Stimulated activated CD8-positive, alpha-beta memory T cell treated with anti-CD3 and anti-CD28 coated beads, Interleukin-15, amount 100 ng/mL, for 48 hours (primary cell): ENCODE results near the gene MTTP.

ENCODE experiments used
- DNase-seq, 2 donors: peaks; one replicate each; pipeline ENCODE4 v3.0.0-alpha.2; 2020; ENCODE audit warnings: low read depth in 2 of 2

Gene MTTP

GRCh38 chr4:99593781-99594641 is 19.4 kb downstream of the MTTP start:
- no peak for DNase-seq

DNA sequence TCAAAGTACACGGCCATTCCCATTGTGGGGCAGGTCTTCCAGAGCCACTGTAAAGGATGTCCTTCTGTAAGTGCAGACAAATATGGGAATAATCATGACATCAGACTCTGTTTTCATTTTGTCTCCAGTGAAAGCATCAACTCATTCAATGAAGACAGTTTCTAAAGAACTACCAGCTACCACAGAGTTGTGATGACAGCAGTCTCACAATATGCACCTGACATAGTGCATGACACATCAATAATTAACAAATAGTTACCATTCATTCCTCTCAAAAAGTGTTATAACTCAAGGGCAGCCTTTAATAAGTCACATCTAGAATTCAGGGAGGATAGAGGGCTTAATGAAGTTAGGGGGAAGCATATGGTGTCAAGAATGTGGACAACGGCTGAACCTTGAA is 20.2 kb downstream of the MTTP start:
- DNase-seq, result no peak

- no peak for DNase-seq
Observed at GRCh38 chr4:99606716-99607115, 32.1 kb downstream of the MTTP start.

GRCh38 chr4:99608417-99608816 is 33.8 kb downstream of the MTTP start:
- DNase-seq, result no peak

DNA sequence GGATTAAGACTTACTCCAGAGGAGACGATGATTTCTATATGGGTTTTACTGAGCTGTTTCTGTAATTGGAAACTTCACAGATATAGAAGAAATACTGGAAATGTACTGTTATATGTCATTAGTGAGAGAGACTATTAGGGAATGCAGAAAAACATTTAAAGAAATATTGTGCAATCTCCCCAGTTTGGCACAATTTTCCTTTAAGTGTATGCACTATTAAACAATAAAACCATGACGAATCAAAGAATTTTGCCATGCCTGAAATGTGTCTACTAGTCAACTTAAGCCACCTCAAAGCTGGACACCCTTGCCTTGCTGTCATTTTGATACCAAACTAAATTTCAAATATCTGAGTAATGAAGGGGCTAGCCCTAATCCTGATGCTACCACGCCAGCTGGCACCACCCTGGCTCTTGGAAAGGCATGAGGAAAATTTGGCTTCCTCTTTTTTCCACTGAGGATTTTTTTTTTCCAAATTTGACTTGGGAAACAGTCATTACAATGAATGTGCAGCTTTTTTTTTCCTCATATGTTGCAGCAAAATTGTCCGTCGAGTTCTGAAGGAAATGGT is 36.1 kb downstream of the MTTP start:
- DNase-seq, result no peak

DNA sequence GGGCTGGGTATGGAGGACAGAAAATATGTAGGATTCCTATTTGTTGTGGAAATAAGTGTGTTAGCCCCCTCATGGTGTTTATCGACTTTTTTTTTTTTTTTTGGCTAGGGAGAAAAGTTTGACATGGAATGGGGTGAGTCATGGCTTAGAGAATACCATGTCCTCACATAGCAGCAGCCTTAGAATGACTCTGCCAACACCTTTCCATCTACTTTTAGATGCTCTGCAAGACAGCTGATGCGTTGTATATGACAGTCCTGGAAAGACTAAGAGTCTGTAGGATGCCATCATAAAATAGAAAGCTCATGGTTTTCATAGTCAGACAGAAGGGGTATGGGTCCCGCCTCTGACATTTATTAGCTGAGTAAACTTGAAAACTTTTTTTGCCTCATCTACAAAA is 37.7 kb downstream of the MTTP start:
- no peak for DNase-seq

DNA sequence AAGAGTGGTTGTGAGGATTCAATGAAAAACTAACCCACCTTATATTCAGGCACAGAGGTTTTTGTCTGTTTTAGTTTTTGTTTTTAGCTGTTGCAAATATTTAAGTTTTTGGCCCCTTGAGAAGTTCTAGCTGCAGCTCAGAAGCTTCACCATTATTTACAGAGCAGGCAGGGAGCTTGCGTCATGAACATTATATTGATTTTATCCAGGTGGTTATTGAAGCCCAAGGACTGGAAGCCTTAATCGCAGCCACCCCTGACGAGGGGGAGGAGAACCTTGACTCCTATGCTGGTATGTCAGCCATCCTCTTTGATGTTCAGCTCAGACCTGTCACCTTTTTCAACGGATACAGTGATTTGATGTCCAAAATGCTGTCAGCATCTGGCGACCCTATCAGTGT is 38.1 kb downstream of the MTTP start:
- DNase-seq, result no peak

DNA sequence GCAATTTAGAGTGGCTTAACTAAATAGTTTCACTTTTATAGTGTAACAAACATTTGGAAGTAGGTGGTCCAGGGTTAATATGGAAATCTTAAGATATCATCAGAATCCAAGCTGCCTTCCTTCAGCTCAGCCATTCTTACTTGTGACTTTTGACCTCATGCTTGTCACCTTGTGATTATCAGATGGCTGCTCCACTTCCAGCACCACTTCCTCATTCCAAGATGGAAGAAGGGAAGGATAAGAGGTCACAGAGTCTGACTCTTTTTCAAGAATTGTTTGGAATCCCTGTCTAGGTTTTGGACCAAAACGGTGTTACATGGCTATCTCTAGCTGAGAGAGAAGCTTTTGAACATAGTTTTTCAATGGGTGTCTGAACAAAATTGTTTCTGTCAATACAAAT is 39.9 kb downstream of the MTTP start:
- DNase-seq, result no peak

- DNase-seq, result no peak
Observed at GRCh38 chr4:99615170-99615820, 40.7 kb downstream of the MTTP start.

DNA sequence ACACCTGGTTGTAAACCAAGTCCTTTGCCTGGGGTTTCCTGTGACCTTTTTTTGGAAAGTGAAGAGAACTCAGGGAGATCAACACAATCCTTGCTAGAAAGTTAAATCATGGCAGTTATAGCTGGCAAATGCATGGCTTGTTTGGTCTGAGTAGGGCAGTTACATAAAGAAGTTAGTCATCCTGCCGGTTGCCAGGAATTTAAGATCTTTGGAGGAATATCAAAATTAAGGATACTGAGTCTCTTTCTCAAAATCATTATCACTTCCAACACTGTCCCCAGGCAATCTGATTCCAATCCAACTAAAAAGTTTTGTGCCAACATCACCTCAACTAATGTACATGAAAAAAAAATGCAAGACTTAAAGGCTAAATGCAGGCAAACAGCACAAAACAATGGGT is 42.8 kb downstream of the MTTP start:
- no peak for DNase-seq

GRCh38 chr4:99622341-99622740 is 47.7 kb downstream of the MTTP start:
- DNase-seq, result no peak

GRCh38 chr4:99624141-99624719 is 49.6 kb downstream of the MTTP start:
- DNase-seq, result no peak

- DNase-seq, result no peak
Observed at GRCh38 chr4:99625369-99625768, 50.7 kb downstream of the MTTP start.

DNA sequence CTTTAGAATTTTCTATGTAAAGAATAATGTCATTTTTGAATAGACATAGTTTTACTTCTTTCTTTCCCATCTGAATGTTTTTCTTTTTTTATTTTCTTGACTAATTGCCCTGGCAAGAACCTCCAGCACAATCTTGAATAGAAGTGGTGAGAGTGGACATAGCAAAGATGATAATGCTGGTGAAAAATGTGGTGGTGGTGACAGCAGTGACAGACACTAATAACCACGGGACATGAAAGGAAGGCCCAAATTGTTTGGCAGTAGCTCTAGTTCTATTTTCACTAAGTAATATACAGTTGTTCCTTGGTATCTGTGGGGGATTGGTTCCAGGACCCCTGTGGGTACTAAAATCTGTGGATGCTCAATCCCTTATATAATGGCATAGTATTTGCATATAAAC is 53.4 kb downstream of the MTTP start:
- DNase-seq, result no peak

- DNase-seq, result no peak
Observed at GRCh38 chr4:99629962-99630554, 55.4 kb downstream of the MTTP start.

DNA sequence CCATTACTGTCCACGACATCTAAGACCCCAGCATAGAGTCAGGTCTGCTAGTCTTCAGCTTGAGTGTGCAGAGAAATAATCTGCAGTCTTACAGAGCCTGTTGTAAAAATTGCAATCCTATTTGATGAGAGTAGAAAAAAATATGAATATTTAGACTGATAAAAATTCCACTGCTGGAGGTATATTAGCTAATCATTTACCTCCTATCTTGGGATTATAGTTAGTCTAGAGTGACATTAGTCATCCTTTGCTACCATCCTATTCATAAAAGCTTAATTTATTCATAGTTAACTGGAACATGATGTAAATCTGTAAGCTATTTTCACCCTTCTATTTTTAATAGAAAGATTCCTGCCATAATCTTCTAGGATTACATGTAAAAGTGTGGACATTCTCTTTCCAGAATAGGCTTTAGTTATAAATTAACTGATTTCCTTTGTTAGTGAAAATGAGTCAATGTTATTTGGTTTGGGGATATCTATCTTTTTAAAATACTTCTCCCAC is 56.3 kb downstream of the MTTP start:
- no peak for DNase-seq

- DNase-seq, result no peak
Observed at GRCh38 chr4:99633772-99634171, 59.1 kb downstream of the MTTP start.

GRCh38 chr4:99634742-99635360 is 60.2 kb downstream of the MTTP start:
- DNase-seq, result no peak

- no peak for DNase-seq
Observed at GRCh38 chr4:99635601-99636000, 61.0 kb downstream of the MTTP start.

- DNase-seq, result no peak
Observed at GRCh38 chr4:99636422-99636821, 61.8 kb downstream of the MTTP start.

- DNase-seq, result no peak
Observed at GRCh38 chr4:99637174-99637573, 62.5 kb downstream of the MTTP start.

DNA sequence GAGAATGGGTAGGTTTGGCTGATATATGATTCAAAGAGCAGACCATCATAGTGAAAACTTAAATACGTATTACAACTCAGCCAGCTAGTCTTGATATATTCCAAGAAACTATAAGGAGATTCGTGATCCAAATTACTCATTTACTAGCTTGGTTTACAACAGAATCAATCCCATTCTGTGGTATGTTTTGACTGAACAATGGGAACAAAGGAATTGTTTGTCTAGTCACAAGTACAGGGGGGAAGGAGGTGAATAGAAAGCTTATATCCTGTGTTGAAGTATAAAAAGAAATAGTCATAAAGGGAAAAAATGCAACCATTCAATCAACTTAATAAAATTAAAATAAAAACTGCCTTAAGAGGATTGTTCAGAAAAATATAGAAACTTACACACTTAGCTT is 66.1 kb downstream of the MTTP start:
- DNase-seq, result no peak
